ENCODE data around the gene LHFPL6. TPM values are rescaled to one million over a fixed set of nuclear protein-coding genes. Genes with fewer than 3 reads are reported as not detected.

The LHFPL6 gene
- total RNA-seq, 1 donor from 2014 or later: 49.1 TPM

DNA sequence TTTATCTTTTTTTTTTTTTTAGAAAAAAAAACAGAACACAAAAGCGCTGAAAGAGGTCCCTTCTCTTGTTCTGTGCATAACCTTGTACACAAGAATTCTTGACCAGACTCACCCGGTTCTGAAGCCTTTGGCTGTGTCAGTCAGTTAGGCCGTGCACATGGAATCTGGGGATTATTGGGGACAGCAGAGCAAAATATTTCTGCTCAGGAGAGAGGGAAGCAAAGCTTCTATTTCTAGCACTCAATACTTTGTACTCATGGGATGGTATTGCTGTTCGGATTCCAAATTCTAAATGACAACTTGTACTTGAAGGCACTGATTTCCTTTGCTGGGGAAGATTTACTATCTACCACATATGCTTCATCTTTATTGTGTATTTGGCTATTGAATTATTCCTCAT is 292.0 kb downstream of the LHFPL6 start:
- DNase-seq (ENCODE audit: low spot score): no peak

DNA sequence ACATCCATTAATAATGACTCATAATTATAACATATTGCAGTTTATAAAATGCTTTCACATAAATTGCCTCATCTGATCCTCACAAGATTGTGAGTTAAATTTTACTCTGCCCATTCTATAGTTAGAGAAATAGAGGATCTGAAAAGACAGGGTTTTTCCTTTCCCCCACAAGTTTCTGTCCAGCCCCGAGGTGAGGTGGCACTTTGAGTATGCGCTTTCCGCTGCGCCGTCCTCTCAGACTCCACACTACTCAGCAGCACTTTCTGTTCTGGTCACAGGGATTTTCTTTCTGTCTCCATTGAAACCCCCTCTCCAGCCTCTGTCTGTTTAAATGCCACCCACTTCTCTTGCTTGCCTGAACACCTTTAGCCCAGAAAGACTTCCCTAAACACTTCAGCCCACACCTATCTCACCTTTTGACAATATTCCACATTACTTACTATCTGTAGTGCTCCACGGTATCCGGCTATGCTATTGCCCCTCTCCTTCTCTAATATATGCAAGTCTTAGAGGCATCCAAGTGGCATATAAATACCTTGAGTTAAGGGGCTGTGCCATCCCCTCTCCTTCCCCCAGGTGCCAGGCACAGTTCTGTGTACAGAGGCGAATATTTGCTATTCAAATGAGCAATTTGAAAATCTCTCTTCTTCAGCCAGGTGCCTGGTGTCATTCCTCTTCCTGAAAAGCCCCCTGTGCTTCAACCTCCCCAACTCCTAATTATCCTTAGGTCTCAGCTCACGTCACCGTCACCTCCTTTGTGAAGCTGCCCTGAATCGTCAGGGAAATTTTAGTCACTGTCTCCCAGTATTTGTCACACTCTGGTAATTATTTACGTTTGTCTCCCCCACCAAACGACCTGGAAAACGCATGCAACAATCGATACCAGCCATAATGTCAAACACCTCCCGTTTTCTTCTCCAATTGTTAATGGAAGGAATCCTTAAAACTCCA is 296.1 kb downstream of the LHFPL6 start:
- no peak for DNase-seq (ENCODE audit: low spot score)

DNA sequence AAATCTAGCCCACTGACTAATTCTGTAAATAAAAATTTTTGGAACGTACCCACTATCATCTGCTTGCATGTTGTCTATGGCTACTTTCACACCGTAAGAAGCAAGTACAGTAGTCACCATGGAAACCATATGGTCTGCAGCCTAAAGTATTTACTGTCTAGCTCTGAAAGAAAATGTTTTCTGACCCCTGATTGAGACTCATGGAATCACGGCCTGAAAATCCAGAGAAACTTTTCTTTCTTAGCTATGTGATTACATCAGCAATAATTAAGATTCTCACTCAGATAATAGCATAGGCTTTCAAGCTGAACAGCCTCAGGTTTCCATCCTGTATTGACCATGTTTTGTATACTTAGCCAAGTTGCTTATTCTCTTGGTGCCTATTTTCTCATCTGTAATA is 300.2 kb downstream of the LHFPL6 start:
- DNase-seq (ENCODE audit: low spot score): no peak

DNA sequence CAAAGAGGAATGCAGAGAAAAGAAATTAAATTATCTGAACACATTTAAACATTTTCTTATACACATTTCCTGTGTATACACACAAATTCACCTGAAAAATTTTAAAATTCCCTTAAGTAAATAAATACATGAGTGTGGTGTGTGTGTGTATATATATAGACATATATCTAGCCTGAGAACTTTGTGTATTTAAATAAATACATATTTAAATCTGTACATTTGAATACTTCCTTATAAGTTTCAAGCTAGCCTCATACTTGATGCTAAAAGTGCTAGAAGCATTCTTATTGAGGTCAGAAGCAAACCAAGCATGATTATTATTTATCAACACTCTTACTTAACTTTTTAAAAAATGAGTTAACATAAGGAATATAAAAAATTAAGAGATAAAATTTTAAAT is 304.0 kb downstream of the LHFPL6 start:
- no peak for DNase-seq (ENCODE audit: low spot score)

DNA sequence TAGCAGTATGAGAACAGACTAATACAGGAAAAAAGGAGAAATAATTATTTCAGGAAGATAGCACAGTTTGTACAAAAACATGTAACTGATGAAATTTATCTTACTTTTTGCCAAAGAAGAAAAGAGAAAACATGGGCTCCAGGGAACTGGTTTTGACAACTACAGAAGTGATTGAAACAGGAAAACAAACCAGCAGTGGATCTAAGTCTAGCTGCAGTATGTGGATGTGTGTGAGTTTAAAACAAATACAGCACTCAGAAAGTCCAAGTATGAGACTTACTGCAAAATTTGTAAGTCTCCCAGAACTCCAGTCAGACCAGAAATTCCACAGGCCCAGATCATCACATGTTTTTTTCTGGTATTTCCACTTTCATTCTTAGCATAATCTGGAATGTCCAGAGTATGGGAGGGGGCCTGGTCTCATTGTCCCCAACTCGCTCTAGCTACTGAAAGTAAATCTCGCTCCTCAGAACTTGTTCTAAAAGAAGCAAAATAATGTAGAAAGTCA is 305.3 kb downstream of the LHFPL6 start:
- no peak for DNase-seq (ENCODE audit: low spot score)

DNA sequence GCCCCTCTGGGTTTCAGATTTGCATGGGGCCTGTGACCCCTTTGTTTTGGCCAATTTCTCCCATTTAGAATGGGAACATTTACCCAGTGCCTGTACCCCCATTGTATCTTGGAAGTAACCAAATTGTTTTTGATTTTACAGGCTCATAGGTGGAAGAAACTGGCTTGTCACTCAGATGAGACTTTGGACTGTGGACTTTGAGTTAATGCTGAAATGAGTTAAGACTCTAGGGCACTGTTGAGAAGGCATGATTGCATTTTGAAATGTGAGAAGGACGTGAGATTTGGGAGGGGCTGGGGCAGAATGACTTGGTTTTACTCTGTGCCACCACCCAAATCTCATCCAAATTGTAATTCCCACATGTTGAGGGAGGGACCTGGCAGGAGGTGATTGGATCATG is 306.0 kb downstream of the LHFPL6 start:
- no peak for DNase-seq (ENCODE audit: low spot score)

DNA sequence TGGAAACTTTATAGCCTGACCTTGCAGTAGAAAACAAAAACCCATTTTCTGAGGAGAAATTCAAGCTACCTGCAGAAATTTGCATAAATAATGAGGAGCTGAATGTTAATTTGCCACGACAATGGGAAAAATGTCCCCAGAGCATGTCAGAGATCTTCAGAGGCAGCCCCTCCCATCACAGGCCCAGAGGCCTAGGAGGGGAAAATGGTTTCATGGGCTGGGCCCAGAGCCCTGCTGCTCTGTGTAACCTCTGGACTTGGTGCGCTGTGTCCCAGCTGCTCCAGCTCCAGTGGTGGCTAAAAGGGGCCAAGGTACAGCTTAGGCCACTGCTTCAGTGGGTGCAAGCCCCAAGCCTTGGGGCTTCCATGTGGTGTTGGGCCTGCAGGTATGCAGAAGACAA is 306.8 kb downstream of the LHFPL6 start:
- DNase-seq (ENCODE audit: low spot score): no peak

Other genes with a start within 250 kb of the LHFPL6 start
- 30.4 TPM for gene COG6, start 52.5 kb upstream of the LHFPL6 start, total RNA-seq